ENCODE results near the gene CCNJ.
"Not testable (repeated sequence)": the region's sequence is repeated elsewhere in the genome, so short reads cannot be mapped to it uniquely, and the experiment has no call there.

CCNJ gene

DNA sequence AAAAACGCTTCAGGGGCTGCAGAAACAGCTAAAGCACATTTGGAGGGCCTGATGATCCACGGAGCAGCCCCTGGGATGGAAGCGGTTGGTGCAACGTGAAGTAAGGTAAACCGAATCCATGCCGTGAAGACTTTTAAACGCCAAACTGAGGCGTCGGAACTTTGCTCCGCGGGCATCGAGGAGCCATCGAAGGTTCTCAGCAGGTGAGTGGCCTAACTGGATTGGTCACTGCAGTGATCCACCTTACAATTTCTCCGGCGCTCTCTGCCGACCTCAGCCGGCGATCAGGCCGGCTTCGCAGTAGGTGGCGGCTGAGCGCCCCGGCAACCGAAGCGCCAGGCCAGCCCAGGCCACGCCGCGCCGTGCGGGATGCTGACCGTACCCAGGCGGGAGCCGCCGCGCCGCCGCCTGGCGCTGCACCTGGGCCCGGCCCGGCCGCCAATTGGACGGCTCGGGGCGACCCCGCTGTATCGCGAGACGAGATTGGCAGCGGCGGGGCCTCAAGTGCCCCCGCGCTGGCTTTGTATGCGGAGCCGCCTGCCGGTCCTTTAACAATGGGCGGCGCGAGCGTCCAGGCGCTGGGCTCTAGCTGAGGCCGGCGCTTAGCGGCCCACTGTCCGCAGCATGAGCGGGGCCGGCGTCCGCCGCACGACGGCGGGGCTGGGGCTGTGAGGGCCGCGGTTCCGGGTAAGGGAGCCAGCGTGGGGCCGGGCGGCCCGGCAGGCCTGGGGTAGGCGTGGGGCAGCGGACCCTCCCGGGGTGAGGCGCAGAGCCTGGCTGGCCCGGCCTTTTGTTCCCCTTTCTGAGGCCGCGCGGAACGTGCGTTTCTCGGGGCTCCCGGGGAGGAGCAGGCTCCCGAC lies at the start of gene CCNJ:
Gene CCNJ, plus strand, starts transcription at position 551 of the 860 bp plus-strand sequence. CDS start 811 bp downstream, outside the sequence.
- in situ Hi-C loops (cut with MboI; ENCODE audit: low sequenced_read_pairs): no loop called here

DNA sequence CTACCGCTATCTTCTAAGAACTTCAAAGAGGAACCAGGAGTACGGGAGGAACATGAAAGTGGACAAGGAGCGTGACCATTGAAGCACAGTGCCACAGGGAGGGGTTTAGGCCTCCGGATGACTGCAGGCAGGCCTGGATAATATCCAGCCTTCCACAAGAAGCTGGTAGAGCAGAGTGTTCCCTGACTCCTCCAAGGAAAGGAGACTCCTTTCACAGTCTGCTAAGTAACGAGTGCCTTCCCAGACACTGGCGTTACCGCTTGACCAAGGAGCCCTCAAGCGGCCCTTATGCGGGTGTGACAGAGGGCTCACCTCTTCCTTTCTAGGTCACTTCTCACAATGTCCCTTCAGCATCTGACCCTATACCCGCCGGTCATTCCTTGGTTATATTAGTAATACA lies 49.0 kb upstream of the CCNJ start:
- in situ Hi-C loops (cut with MboI; ENCODE audit: low sequenced_read_pairs): not testable (repeated sequence)

DNA sequence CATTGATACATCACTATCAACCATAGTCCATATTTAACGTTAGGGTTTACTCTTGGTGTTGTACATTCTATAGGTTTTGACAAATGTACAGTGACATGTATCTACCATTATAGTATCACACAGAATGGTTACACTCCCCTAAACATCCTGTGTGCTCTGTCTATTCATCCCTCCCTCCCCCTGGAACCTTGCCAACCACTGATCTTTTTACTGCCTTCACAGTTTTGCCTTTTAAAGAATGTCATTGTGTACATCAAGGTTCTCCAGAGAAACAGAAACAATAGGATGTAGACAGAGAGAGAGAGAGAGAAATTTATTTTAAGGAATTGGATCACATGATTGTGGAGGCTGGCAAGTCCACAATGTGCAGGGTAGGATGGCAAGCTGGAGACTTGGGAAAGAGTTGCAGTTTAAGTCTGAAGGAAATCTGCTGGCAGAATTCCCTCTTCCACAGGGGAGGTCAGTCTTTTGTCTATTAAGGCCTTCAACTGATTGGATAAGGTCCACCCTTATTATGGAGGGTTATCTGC lies 45.1 kb upstream of the CCNJ start:
- in situ Hi-C loops (cut with MboI; ENCODE audit: low sequenced_read_pairs): no loop called here

GRCh38 chr10:96013956-96014355 lies 29.4 kb upstream of the CCNJ start:
- in situ Hi-C loops (cut with MboI; ENCODE audit: low sequenced_read_pairs): no loop called here

DNA sequence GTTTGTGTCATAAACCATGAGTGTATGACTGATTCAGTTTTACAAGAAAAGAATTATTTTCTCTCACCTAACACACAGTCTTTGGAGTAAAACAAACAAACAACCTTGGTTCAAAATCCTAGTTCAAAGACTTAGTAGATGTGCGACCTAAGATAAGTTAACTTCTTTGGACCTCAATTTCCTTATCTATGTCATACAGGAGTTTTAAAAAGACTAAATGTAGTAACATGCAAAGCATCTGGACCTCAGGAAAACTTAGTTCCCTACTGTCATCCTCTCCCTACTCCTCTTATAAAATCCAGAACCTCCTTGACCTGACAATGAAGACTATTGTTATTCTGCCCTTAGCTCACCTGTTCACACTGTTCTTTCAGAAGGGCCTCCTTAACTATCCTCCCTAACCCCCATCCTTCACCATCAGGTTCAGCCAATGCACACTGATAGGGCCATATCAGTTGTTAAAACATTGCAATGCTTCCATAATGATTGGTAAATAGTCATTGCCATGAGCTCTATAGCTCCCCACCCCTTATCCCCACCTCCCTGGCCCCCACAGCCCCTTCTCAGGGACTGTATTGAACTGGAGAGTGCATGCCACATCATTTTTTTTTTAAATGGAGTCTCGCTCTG lies 28.8 kb upstream of the CCNJ start:
- in situ Hi-C loops (cut with MboI; ENCODE audit: low sequenced_read_pairs): no loop called here

DNA sequence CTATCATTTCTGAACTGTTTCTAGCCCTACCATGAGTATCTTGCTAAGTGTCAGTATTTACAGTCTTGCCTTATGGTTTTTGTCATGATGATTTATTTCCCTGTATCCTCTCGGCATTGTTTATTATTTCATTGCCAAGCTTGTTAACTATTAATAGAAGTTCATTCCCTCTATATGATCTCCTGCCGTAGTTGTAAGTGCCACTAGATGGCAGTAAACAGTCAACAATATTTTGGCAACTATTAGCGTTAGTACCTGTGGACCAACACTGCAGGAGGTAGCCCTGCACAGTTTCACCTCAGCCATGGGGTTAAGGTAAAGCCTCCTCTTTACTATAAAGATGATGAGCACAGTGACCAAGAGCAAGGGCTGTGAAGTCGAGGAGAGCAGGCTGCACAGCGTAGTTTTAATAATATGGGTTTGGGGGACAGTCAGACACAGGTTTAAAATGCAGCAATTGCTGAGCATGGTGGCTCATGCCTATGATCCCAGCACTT lies 26.1 kb upstream of the CCNJ start:
- in situ Hi-C loops (cut with MboI; ENCODE audit: low sequenced_read_pairs): no loop called here

DNA sequence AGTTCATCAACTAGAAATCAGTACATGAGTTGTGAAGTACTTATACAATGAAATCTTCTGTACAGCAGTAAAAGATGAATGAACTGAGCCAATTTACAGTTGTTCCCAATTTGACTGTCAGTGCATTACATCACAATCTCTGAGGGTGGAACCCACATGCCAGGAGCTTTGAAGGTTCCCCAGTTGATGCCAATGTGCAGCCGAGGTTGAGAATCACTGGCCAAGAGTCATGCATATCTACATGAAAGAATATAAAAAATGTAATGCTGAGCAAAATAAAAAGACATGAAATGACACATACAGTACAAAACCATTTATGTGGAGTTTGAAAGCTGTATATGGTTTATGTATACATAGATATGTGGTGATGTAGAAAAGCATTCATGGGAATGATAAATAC lies 22.1 kb upstream of the CCNJ start:
- in situ Hi-C loops (cut with MboI; ENCODE audit: low sequenced_read_pairs): no loop called here

DNA sequence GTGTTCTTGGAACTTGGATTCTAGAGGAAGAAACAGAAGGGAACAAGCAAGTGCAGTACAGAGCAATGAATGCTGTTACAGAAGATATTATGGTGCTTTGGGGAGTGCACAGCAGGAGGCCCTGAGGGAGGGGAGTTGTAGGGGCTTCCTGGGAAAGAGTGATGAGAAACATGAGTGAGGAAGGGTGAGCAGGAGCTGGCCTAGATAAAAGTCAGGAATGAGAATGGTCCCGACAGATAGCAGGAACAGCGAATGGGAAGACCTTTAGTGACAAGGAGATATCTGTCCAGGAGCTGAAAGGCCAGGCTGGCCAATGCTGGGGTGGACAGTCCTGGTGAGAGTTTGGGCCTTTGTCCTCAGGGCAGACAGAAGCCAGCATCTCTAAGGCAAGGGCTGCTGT lies 20.6 kb upstream of the CCNJ start:
- in situ Hi-C loops (cut with MboI; ENCODE audit: low sequenced_read_pairs): no loop called here

DNA sequence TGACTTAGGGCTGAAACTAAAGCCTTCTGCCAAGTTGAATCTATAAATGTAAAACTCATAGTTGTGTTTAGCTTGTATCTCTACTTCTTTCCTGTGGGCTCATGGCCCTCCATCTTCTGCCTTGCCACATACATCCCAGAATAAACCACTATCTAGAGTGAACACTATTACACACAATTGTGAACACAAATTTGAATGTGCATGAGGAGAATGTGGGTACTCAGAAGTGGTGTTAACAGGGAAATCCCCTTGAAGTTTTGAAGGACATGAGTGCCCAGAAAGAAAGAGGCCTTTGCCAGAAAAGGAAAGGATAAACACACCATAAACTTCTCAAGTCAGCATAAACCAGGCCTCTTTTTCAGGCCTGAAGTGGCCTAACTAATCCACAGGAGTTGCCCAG lies 20.2 kb upstream of the CCNJ start:
- in situ Hi-C loops (cut with MboI; ENCODE audit: low sequenced_read_pairs): no loop called here

GRCh38 chr10:96025566-96025965 lies 17.8 kb upstream of the CCNJ start:
- in situ Hi-C loops (cut with MboI; ENCODE audit: low sequenced_read_pairs): no loop called here

DNA sequence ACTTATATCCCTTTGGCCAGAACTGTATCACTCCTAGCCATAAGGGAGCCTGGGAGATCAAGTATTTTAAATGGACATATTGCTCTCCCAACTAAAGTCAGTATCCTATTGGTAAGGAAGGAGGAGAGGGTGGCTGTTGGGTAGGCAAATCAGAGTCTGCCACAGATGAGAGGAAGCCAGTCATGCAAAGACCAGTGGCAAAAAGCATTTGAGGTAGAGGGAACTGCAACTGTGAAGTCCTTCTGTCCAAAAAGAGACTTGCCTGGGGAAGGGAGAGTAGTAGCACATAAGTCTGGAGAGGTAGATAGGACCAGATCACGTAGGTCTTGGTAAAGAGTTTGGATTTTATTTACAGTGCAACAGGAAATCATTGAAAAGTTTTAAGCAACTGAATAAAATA lies 8.8 kb upstream of the CCNJ start:
- in situ Hi-C loops (cut with MboI; ENCODE audit: low sequenced_read_pairs): no loop called here

- in situ Hi-C loops (cut with MboI; ENCODE audit: low sequenced_read_pairs): no loop called here
Measured at GRCh38 chr10:96038476-96039387, 4.7 kb upstream of the CCNJ start.

GRCh38 chr10:96041146-96041545 lies 2.2 kb upstream of the CCNJ start:
- in situ Hi-C loops (cut with MboI; ENCODE audit: low sequenced_read_pairs): no loop called here

- in situ Hi-C loops (cut with MboI; ENCODE audit: low sequenced_read_pairs): no loop called here
Measured at GRCh38 chr10:96043893-96044715, 721 bp downstream of the CCNJ start.

DNA sequence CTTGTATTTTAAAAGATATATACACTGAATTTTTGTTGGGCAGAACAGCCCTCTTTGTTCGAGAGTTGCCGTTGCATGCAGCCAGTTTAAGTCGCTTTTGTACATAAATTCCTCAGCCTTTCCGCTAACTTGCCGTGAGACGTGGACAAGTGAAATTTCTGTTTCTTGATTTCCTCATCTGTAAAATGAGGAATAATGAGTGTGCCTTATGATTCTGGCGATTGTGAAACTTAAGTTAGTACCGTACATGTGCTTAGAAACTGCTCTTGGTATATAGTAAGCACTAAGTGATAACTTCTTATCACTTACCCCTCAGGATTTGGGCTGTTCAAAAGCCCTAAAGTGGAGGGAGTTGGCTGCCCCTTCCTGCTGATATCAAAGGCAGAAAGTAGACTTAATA lies 1.4 kb downstream of the CCNJ start:
- in situ Hi-C loops (cut with MboI; ENCODE audit: low sequenced_read_pairs): no loop called here

GRCh38 chr10:96046546-96046945 lies 3.2 kb downstream of the CCNJ start:
- in situ Hi-C loops (cut with MboI; ENCODE audit: low sequenced_read_pairs): no loop called here

GRCh38 chr10:96047004-96047649 lies 3.7 kb downstream of the CCNJ start:
- in situ Hi-C loops (cut with MboI; ENCODE audit: low sequenced_read_pairs): no loop called here

DNA sequence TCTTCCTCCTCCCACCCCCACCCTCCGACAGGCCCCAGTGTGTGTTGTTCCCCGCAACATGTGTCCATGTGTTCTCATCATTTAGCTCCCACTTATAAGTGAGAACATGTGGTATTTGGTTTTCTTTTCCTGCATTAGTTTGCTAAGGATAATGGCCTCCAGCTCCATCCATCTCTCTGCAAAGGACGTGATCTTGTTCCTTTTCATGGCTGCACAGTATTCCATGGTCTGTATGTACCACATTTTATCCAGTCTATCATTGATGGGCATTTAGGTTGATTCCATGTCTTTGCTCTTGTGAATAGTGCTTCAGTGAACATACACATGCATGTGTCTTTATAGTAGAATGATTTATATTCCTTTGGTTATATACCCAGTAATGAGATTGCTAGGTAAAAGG lies 4.5 kb downstream of the CCNJ start:
- in situ Hi-C loops (cut with MboI; ENCODE audit: low sequenced_read_pairs): not testable (repeated sequence)

DNA sequence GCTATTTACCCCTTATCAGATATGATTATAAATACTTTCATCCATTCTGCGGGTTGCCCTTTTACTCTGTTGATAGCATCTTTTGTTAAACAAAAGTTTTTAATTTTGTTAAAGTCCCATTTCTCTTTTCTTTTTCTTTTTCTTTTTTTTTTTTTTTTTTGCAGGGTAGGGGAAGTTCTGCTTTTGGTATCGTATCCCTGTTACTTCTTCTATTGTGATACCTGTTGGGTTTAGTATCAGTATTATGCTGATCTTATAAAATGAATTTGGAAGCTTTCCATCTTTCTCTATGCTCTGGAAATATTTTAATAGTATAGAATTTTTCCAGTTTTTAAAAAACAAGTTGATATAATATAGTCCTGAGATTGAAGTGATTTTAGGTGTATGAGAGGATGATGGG lies 6.0 kb downstream of the CCNJ start:
- in situ Hi-C loops (cut with MboI; ENCODE audit: low sequenced_read_pairs): no loop called here

DNA sequence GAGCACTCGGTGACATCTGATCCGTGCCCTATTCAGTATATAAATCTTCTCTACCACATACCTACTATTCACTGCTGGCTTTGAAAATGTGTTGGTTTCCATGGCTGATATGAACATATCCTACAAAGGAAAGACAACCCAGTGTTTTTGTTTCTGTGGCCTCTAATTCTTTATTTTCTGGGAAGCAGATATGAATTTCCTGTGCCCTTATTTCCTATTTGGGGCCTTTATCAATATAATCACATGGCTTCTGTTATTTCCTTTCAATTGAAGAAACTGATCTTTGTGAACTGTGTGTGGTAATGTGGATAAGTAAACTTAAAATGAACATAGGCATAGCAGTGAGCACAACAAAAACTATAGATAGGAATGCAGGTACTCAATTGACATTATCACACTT lies 10.6 kb downstream of the CCNJ start:
- in situ Hi-C loops (cut with MboI; ENCODE audit: low sequenced_read_pairs): no loop called here

Data from hTERT RPE-1 (cell line).